Tibial nerve (tissue), 4 donors: Measurements from ENCODE around the gene YEATS4.

Source experiments
- CTCF ChIP-seq, 5 experiments: fragments of 200-600 bp in 3 of 5; fragments of 450-650 bp in 2 of 5; sonication (generic) in 3 of 5; IDR thresholded peaks; one replicate each; pipeline ENCODE4 v1.5.1; 2016 to 2019; ENCODE audit warnings: antibody characterized with exemption in 5 of 5, mild to moderate bottlenecking in 3 of 5, moderate library complexity in 2 of 5
- EP300 ChIP-seq, 2 donors: sonication (generic); formaldehyde crosslinking; IDR thresholded peaks; one replicate each; pipeline ENCODE4 v1.6.1; 2017; ENCODE audit warnings: antibody characterized with exemption in 2 of 2, mild to moderate bottlenecking in 1 of 2
- POLR2A ChIP-seq, 2 donors: fragments of 450-650 bp; IDR thresholded peaks; one replicate each; pipeline ENCODE4 v1.6.1; 2017; ENCODE audit warnings: antibody characterized with exemption in 2 of 2, mild to moderate bottlenecking in 2 of 2, moderate library complexity in 2 of 2

- TF ChIP-seq CTCF (IDR thresholded peaks at IDR 0.05) (no peak), EP300 (IDR thresholded peaks at IDR 0.05) (no peak), POLR2A (IDR thresholded peaks at IDR 0.05) (no peak)
These were observed 5.4 kb upstream of the YEATS4 start for GRCh38 chr12:69354172-69354555.
